ENCODE results near the gene ST6GALNAC3.
A peak's percentile ranks its signal among the peaks of the same experiment; 100 is the strongest.

The ST6GALNAC3 gene

GRCh38 chr1:76430531-76430930, 356.0 kb downstream of the ST6GALNAC3 start:
- no peak for DNase-seq (ENCODE audit: low read depth)

- DNase-seq (ENCODE audit: low read depth), result no peak
These were observed 359.0 kb downstream of the ST6GALNAC3 start for GRCh38 chr1:76433526-76433925.

- DNase-seq (ENCODE audit: low read depth), result no peak
These were observed 368.7 kb downstream of the ST6GALNAC3 start for GRCh38 chr1:76443217-76443616.

GRCh38 chr1:76444773-76445172, 370.2 kb downstream of the ST6GALNAC3 start:
- DNase-seq (ENCODE audit: low read depth), result no peak

GRCh38 chr1:76450229-76450628, 375.7 kb downstream of the ST6GALNAC3 start:
- DNase-seq (ENCODE audit: low read depth), result no peak

GRCh38 chr1:76463278-76463677, 388.7 kb downstream of the ST6GALNAC3 start:
- DNase-seq (ENCODE audit: low read depth), result no peak

- no peak for DNase-seq (ENCODE audit: low read depth)
These were observed 389.3 kb downstream of the ST6GALNAC3 start for GRCh38 chr1:76463849-76464248.

GRCh38 chr1:76465030-76465429, 390.5 kb downstream of the ST6GALNAC3 start:
- DNase-seq (ENCODE audit: low read depth), result peak; percentile 11

GRCh38 chr1:76470166-76470565, 395.6 kb downstream of the ST6GALNAC3 start:
- no peak for DNase-seq (ENCODE audit: low read depth)

- DNase-seq (ENCODE audit: low read depth), result no peak
These were observed 397.0 kb downstream of the ST6GALNAC3 start for GRCh38 chr1:76471536-76471935.

- no peak for DNase-seq (ENCODE audit: low read depth)
These were observed 399.0 kb downstream of the ST6GALNAC3 start for GRCh38 chr1:76473591-76473990.

GRCh38 chr1:76474922-76475321, 400.4 kb downstream of the ST6GALNAC3 start:
- no peak for DNase-seq (ENCODE audit: low read depth)

GRCh38 chr1:76477156-76477555, 402.6 kb downstream of the ST6GALNAC3 start:
- no peak for DNase-seq (ENCODE audit: low read depth)

GRCh38 chr1:76480827-76481226, 406.3 kb downstream of the ST6GALNAC3 start:
- no peak for DNase-seq (ENCODE audit: low read depth)

GRCh38 chr1:76481672-76482071, 407.1 kb downstream of the ST6GALNAC3 start:
- DNase-seq (ENCODE audit: low read depth), result no peak

- DNase-seq (ENCODE audit: low read depth), result no peak
These were observed 407.7 kb downstream of the ST6GALNAC3 start for GRCh38 chr1:76482272-76482671.

- DNase-seq (ENCODE audit: low read depth), result no peak
These were observed 417.2 kb downstream of the ST6GALNAC3 start for GRCh38 chr1:76491737-76492136.

- no peak for DNase-seq (ENCODE audit: low read depth)
These were observed 418.3 kb downstream of the ST6GALNAC3 start for GRCh38 chr1:76492752-76493430.

- DNase-seq (ENCODE audit: low read depth), result peak; percentile 14
These were observed 420.3 kb downstream of the ST6GALNAC3 start for GRCh38 chr1:76494807-76495206.

GRCh38 chr1:76496871-76497270, 422.3 kb downstream of the ST6GALNAC3 start:
- DNase-seq (ENCODE audit: low read depth), result no peak

- no peak for DNase-seq (ENCODE audit: low read depth)
These were observed 425.6 kb downstream of the ST6GALNAC3 start for GRCh38 chr1:76500116-76500515.

GRCh38 chr1:76501136-76501535, 426.6 kb downstream of the ST6GALNAC3 start:
- no peak for DNase-seq (ENCODE audit: low read depth)

GRCh38 chr1:76501586-76502219, 427.2 kb downstream of the ST6GALNAC3 start:
- no peak for DNase-seq (ENCODE audit: low read depth)

GRCh38 chr1:76503100-76503499, 428.6 kb downstream of the ST6GALNAC3 start:
- DNase-seq (ENCODE audit: low read depth), result no peak
